ENCODE results near the gene CNTN2. TPM values are rescaled to one million over a fixed set of nuclear protein-coding genes. Genes with fewer than 3 reads are reported as not detected.

CNTN2 gene
- total RNA-seq, 1 experiment from 2014 or later = not detected

- peak; percentile 95 for DNase-seq (ENCODE audit: low read depth)
These were observed 78.9 kb downstream of the CNTN2 start, which contains the start of gene RBBP5 for GRCh38 chr1:205121660-205122488. Gene RBBP5, minus strand, starts transcription at chr1:205121978. Its CDS starts 105 bp downstream, at chr1:205121873.

GRCh38 chr1:205122489-205122882 lies 79.5 kb downstream of the CNTN2 start:
- no peak for DNase-seq (ENCODE audit: low read depth)

GRCh38 chr1:205124726-205125125 lies 81.7 kb downstream of the CNTN2 start:
- DNase-seq (ENCODE audit: low read depth) = no peak

GRCh38 chr1:205127646-205128045 lies 84.6 kb downstream of the CNTN2 start:
- DNase-seq (ENCODE audit: low read depth) = no peak

Other genes with a start within 250 kb of the CNTN2 start
- 0.19 and 0.46 TPM in 2 replicates for gene NFASC, start 172.3 kb upstream of the CNTN2 start, total RNA-seq (2014; rRNA removed)
- 1.4 and 2.2 TPM in 2 replicates for gene TMEM81, start 41.2 kb downstream of the CNTN2 start, total RNA-seq (2014; rRNA removed)
- 18.0 and 20.5 TPM in 2 replicates for gene RBBP5, start 78.8 kb downstream of the CNTN2 start, total RNA-seq (2014; rRNA removed)
- 7.2 and 8.1 TPM in 2 replicates for gene DSTYK, start 168.5 kb downstream of the CNTN2 start, total RNA-seq (2014; rRNA removed)
- gene TMCC2, start 184.7 kb downstream of the CNTN2 start, total RNA-seq (2014; rRNA removed) = 2.8 and 3.3 TPM in 2 replicates